DOHH2 (cell line): ENCODE data around the gene WNK1.

Experiments
- H3F3A ChIP-seq: fragments of 200-600 bp; sonication (generic), shearing (Covaris generic); 2 replicates; pipeline ENCODE4 v1.6.0; 2016; ENCODE audit warnings: antibody characterized with exemption, mild to moderate bottlenecking; ENCODE audit not compliant: control insufficient read depth, insufficient read depth
- H3K27ac ChIP-seq: fragments of 200-600 bp; sonication (generic); 2 replicates; pipeline ENCODE4 v1.5.1; 2014; ENCODE audit warnings: low read depth, mild to moderate bottlenecking, low read length, moderate library complexity
- H3K27me3 ChIP-seq: fragments of 200-600 bp; sonication (generic); 2 replicates; pipeline ENCODE4 v1.6.1; 2014; ENCODE audit warnings: mild to moderate bottlenecking, low read length, mixed read lengths; ENCODE audit not compliant: control insufficient read depth
- H3K36me3 ChIP-seq: fragments of 200-600 bp; sonication (generic); 2 replicates; pipeline ENCODE4 v1.6.1; 2014; ENCODE audit warnings: mild to moderate bottlenecking, low read length, moderate library complexity, mixed read lengths; ENCODE audit not compliant: control insufficient read depth
- H3K4me1 ChIP-seq: fragments of 200-600 bp; sonication (generic); 2 replicates; pipeline ENCODE4 v1.6.1; 2014; ENCODE audit warnings: mild to moderate bottlenecking, low read length, mixed read lengths; ENCODE audit not compliant: control insufficient read depth
- H3K4me2 ChIP-seq: fragments of 200-600 bp; sonication (generic); 2 replicates; pipeline ENCODE4 v1.6.0; 2014; ENCODE audit warnings: mild to moderate bottlenecking, low read length, moderate library complexity
- H3K4me3 ChIP-seq: fragments of 200-600 bp; sonication (generic); 2 replicates; pipeline ENCODE4 v1.5.1; 2014; ENCODE audit warnings: mild to moderate bottlenecking, low read length, mixed read lengths
- H3K79me2 ChIP-seq: fragments of 200-600 bp; sonication (generic); 2 replicates; pipeline ENCODE4 v1.6.1; 2014; ENCODE audit warnings: mild to moderate bottlenecking, low read length, mixed read lengths; ENCODE audit not compliant: control insufficient read depth
- H3K9me2 ChIP-seq: fragments of 200-600 bp; sonication (generic); replicated peaks from 2 replicates; pipeline ENCODE4 v1.6.1; 2014; ENCODE audit warnings: mild to moderate bottlenecking, low read length, mixed read lengths; ENCODE audit not compliant: control insufficient read depth
- H3K9me3 ChIP-seq: fragments of 200-600 bp; sonication (generic); 2 replicates; pipeline ENCODE4 v1.6.1; 2014; ENCODE audit warnings: antibody characterized with exemption, low read length, mixed read lengths; ENCODE audit not compliant: control insufficient read depth, insufficient read depth
- H4K20me1 ChIP-seq: fragments of 200-600 bp; sonication (generic); 2 replicates; pipeline ENCODE4 v1.6.0; 2014; ENCODE audit warnings: low read depth, mild to moderate bottlenecking, antibody characterized with exemption, low read length, moderate library complexity; ENCODE audit not compliant: control insufficient read depth, insufficient read depth
- EZH2phosphoT487 ChIP-seq: fragments of 200-600 bp; sonication (generic); IDR thresholded peaks from 2 replicates; pipeline ENCODE4 v1.6.1; 2017; ENCODE audit warnings: borderline replicate concordance, mild to moderate bottlenecking, antibody characterized with exemption, low read length, moderate library complexity, mixed read lengths
- TF ChIP-seq, protein P1 (sequence below): fragments of 200-600 bp; sonication (generic); IDR thresholded peaks from one replicate; pipeline ENCODE4 v1.5.1; 2014; ENCODE audit warnings: antibody characterized with exemption, mild to moderate bottlenecking, low read depth, low read length; ENCODE audit not compliant: poor library complexity, severe bottlenecking

WNK1 gene

DNA sequence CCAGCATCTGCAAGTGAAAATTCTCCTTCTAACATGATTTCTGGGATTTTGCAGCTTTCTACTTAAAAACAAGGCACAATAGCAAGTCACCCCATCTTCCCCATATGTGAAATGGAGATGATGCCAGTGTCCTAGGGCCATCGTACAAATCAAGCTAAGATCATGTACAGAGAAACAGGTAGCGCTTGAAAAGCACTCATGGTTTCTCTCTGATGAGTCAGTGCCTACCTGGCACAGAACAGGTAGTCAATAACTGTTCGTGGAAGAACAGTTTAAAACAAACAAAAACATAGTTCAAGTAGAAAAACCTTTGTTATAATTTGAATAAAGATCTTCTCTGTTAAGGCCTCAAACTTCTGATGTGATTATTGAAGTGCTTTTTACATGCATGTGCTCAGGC is 150.2 kb downstream of the WNK1 start:
- H3K9me3 ChIP-seq = no peaks in the 10 kb centered on the region
- no peak overlapping the region for H3K4me2 ChIP-seq
- H3K36me3 ChIP-seq = peaks cover 89% of the 10 kb centered on the region
- H3K4me1 ChIP-seq = 0 out of 2 replicates have a peak, but pooled peaks cover 3% of the 10 kb centered on the region
- H4K20me1 ChIP-seq = no peaks in the 10 kb centered on the region; the same call in 1 of the 2 replicates
- H3K27ac ChIP-seq = no peak overlapping the region
- no peaks in the 10 kb centered on the region for H3K79me2 ChIP-seq
- H3K9me2 ChIP-seq = no peaks in the 10 kb centered on the region
- H3F3A ChIP-seq = no peaks in the 10 kb centered on the region
- H3K4me3 ChIP-seq = no peak overlapping the region
- TF ChIP-seq, protein P1, sequence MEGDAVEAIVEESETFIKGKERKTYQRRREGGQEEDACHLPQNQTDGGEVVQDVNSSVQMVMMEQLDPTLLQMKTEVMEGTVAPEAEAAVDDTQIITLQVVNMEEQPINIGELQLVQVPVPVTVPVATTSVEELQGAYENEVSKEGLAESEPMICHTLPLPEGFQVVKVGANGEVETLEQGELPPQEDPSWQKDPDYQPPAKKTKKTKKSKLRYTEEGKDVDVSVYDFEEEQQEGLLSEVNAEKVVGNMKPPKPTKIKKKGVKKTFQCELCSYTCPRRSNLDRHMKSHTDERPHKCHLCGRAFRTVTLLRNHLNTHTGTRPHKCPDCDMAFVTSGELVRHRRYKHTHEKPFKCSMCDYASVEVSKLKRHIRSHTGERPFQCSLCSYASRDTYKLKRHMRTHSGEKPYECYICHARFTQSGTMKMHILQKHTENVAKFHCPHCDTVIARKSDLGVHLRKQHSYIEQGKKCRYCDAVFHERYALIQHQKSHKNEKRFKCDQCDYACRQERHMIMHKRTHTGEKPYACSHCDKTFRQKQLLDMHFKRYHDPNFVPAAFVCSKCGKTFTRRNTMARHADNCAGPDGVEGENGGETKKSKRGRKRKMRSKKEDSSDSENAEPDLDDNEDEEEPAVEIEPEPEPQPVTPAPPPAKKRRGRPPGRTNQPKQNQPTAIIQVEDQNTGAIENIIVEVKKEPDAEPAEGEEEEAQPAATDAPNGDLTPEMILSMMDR = no peak
- no peak for TF ChIP-seq EZH2phosphoT487
- no peaks in the 10 kb centered on the region for H3K27me3 ChIP-seq

GRCh38 chr12:903055-903454 is 150.7 kb downstream of the WNK1 start:
- no peaks in the 10 kb centered on the region for H3F3A ChIP-seq
- 0 out of 2 replicates have a peak, but pooled peaks cover 3% of the 10 kb centered on the region for H3K4me1 ChIP-seq
- H3K4me3 ChIP-seq = no peak overlapping the region
- H3K4me2 ChIP-seq = no peak overlapping the region
- no peaks in the 10 kb centered on the region; the same call in 1 of the 2 replicates for H4K20me1 ChIP-seq
- H3K9me2 ChIP-seq = no peaks in the 10 kb centered on the region
- TF ChIP-seq, protein P1 = no peak
- TF ChIP-seq EZH2phosphoT487 = no peak
- no peaks in the 10 kb centered on the region for H3K79me2 ChIP-seq
- no peaks in the 10 kb centered on the region for H3K9me3 ChIP-seq
- no peaks in the 10 kb centered on the region for H3K27me3 ChIP-seq
- H3K36me3 ChIP-seq = peaks cover 89% of the 10 kb centered on the region
- H3K27ac ChIP-seq = no peak overlapping the region

- H3K4me2 ChIP-seq = no peak overlapping the region
- H3K27me3 ChIP-seq = no peaks in the 10 kb centered on the region
- H3F3A ChIP-seq = no peaks in the 10 kb centered on the region
- H4K20me1 ChIP-seq = no peaks in the 10 kb centered on the region; the same call in 1 of the 2 replicates
- no peaks in the 10 kb centered on the region for H3K79me2 ChIP-seq
- no peak overlapping the region for H3K27ac ChIP-seq
- peaks cover 89% of the 10 kb centered on the region for H3K36me3 ChIP-seq
- no peaks in the 10 kb centered on the region for H3K9me3 ChIP-seq
- H3K9me2 ChIP-seq = no peaks in the 10 kb centered on the region
- TF ChIP-seq, protein P1 = no peak
- TF ChIP-seq EZH2phosphoT487 = no peak
- H3K4me1 ChIP-seq = 0 out of 2 replicates have a peak, but pooled peaks cover 3% of the 10 kb centered on the region
- H3K4me3 ChIP-seq = no peak overlapping the region
These were observed 151.6 kb downstream of the WNK1 start for GRCh38 chr12:904010-904414.
